GM21737 (cell line): ENCODE measurements around the gene UNC5B.
"Not testable (repeated sequence)": the region's sequence is repeated elsewhere in the genome, so short reads cannot be mapped to it uniquely, and the experiment has no call there.

Experiments
- ATAC-seq: cut with Tn5 transposase; IDR thresholded peaks from one replicate; pipeline ENCODE4 v1.9.1; 2021; ENCODE audit warnings: mild to moderate bottlenecking, moderate library complexity; ENCODE audit not compliant: unreplicated experiment

Gene UNC5B

GRCh38 chr10:71209352-71209715 lies 3.0 kb upstream of the UNC5B start:
- no peak for ATAC-seq

- no peak for ATAC-seq
Measured at GRCh38 chr10:71209731-71210541, 2.4 kb upstream of the UNC5B start.

- ATAC-seq = no peak
Measured at GRCh38 chr10:71210542-71210871, 1.9 kb upstream of the UNC5B start.

GRCh38 chr10:71211053-71211452 lies 1.3 kb upstream of the UNC5B start:
- no peak for ATAC-seq

- ATAC-seq = no peak
Measured at GRCh38 chr10:71211775-71212317, 524 bp upstream of the UNC5B start.

GRCh38 chr10:71213127-71213621 lies 804 bp downstream of the UNC5B start:
- no peak for ATAC-seq

GRCh38 chr10:71213761-71214440 lies 1.5 kb downstream of the UNC5B start:
- no peak for ATAC-seq

- ATAC-seq = no peak
Measured at GRCh38 chr10:71214641-71215559, 2.5 kb downstream of the UNC5B start.

- no peak for ATAC-seq
Measured at GRCh38 chr10:71216363-71216695, 4.0 kb downstream of the UNC5B start.

- ATAC-seq = no peak
Measured at GRCh38 chr10:71216751-71217265, 4.4 kb downstream of the UNC5B start.

GRCh38 chr10:71217266-71218045 lies 5.1 kb downstream of the UNC5B start:
- no peak for ATAC-seq

GRCh38 chr10:71218046-71218650 lies 5.8 kb downstream of the UNC5B start:
- ATAC-seq = no peak

GRCh38 chr10:71218651-71219050 lies 6.3 kb downstream of the UNC5B start:
- no peak for ATAC-seq

GRCh38 chr10:71219236-71219917 lies 7.0 kb downstream of the UNC5B start:
- ATAC-seq = not testable (repeated sequence)

- no peak for ATAC-seq
Measured at GRCh38 chr10:71219918-71220688, 7.7 kb downstream of the UNC5B start.

GRCh38 chr10:71220689-71221540 lies 8.5 kb downstream of the UNC5B start:
- no peak for ATAC-seq

GRCh38 chr10:71221586-71222202 lies 9.3 kb downstream of the UNC5B start:
- no peak for ATAC-seq
